ENCODE results near the gene PATL1. TPM values are rescaled to one million over a fixed set of nuclear protein-coding genes. Genes with fewer than 3 reads are reported as not detected.

Gene PATL1
- polyA plus RNA-seq, 1 of the 3 experiments (the other 2 are of a cell fraction) = 20.5 TPM

DNA sequence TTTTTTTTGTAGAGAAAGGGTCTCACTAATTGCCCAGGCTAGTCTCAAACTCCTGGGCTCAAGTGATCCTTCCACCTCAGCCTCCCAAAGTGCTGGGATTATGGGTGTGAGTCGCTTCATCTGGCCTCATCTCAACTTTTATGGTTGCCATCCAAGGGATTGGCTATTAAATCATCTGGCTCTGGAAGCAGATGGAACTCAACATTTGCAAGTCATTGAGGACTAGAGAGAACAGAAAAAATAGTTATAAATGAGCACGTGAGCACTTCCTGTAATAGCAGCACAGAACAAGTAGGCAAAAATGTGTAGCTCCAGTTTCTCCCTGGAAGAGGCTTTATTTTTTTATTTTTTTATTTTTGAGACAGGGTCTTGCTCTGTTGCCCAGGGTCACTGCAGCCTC, 22.3 kb upstream of the PATL1 start:
- Histone ChIP-seq H3K9ac (no peak overlapping the region), H3K27ac (ENCODE audit: low read depth in 2 of 2, low read length in 1 of 2) (no peak overlapping the region), H2AFZ (ENCODE audit: low read depth) (no peak overlapping the region), H3K9me3 (peaks cover 9% of the 10 kb centered on the region; the same call in 1 of the 2 replicates), H3K36me3 (replicated peaks in 1 of 2; ENCODE audit: control insufficient read depth in 1 of 2, insufficient read depth in 2 of 2, low read length in 1 of 2) (no peaks in the 10 kb centered on the region), H3K79me2 (ENCODE audit: insufficient read depth) (no peaks in the 10 kb centered on the region), H3K9me2 (no peaks in the 10 kb centered on the region), H4K20me1 (ENCODE audit: insufficient read depth) (no peaks in the 10 kb centered on the region), H3K4me1 (ENCODE audit: control insufficient read depth in 1 of 2, insufficient read depth in 2 of 2, low read depth in 1 of 2, low read length in 1 of 2) (no peaks in the 10 kb centered on the region), H3K4me2 (no peak overlapping the region), H3K4me3 (ENCODE audit: low read depth in 2 of 2, low read length in 1 of 2) (no peak overlapping the region), H3F3A (replicated peaks; ENCODE audit: insufficient read depth) (no peaks in the 10 kb centered on the region), H3K27me3 (ENCODE audit: insufficient read depth) (no peaks in the 10 kb centered on the region; the same call in 1 of the 2 replicates)
- ChIA-PET POLR2A (no interaction called here), CTCF (interaction anchor here (0.8 to 1.6 kb wide), 2 partner anchors 62 to 164 kb away, joined by 3 read pairs; no protein-coding TSS in a partner anchor)
- DNase-seq = no peak
- WGBS (ENCODE audit: low lambda C conversion rate) = 9% methylated on average over 2 of the region's 2 CpGs
- TF ChIP-seq NRF1 (IDR thresholded peaks at IDR 0.05; ENCODE audit: low read depth, low read length) (no peak), IRF3 (IDR thresholded peaks at IDR 0.05; ENCODE audit: low read depth, low read length) (no peak), ZBTB33 (IDR thresholded peaks at IDR 0.05; ENCODE audit: borderline replicate concordance, low read depth) (no peak), RCOR1 (IDR thresholded peaks at IDR 0.05; ENCODE audit: low read length) (no peak), GATA2 (CRISPR knock-in tag; IDR thresholded peaks at IDR 0.05) (no peak), RFX5 (IDR thresholded peaks at IDR 0.05; ENCODE audit: low read length) (no peak), USF1 (IDR thresholded peaks at IDR 0.05; ENCODE audit: borderline replicate concordance, low read depth) (no peak), FOXJ3 (CRISPR knock-in tag; IDR thresholded peaks at IDR 0.05) (no peak), YY1 (IDR thresholded peaks at IDR 0.05; ENCODE audit: low read depth) (no peak), CHD2 (IDR thresholded peaks at IDR 0.05; ENCODE audit: low read length, partially characterized antibody) (no peak), TEAD4 (IDR thresholded peaks at IDR 0.05; ENCODE audit: borderline replicate concordance, insufficient read depth) (no peak), NFIC (IDR thresholded peaks at IDR 0.05; ENCODE audit: borderline replicate concordance) (no peak), RAD21 (IDR thresholded peaks at IDR 0.05; ENCODE audit: low read length) (no peak), TAF1 (IDR thresholded peaks at IDR 0.05; ENCODE audit: borderline replicate concordance, low read depth, low read length) (no peak), FOSL2 (IDR thresholded peaks at IDR 0.05; ENCODE audit: borderline replicate concordance, low read depth) (no peak), REST (IDR thresholded peaks at IDR 0.05; ENCODE audit: low read depth, low read length) (no peak), MXI1 (IDR thresholded peaks at IDR 0.05; ENCODE audit: low read depth, low read length) (no peak), FOXM1 (IDR thresholded peaks at IDR 0.05; ENCODE audit: low read depth) (no peak)
- TF ChIP-seq, protein P1, sequence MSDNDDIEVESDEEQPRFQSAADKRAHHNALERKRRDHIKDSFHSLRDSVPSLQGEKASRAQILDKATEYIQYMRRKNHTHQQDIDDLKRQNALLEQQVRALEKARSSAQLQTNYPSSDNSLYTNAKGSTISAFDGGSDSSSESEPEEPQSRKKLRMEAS (IDR thresholded peaks at IDR 0.05; ENCODE audit: low read depth) = no peak

All from SK-N-SH (cell line).